A549 (cell line): ENCODE data around the gene CDH2. TPM values are rescaled to one million over a fixed set of nuclear protein-coding genes. Genes with fewer than 3 reads are reported as not detected.

Experiments
- ATAC-seq, 2 experiments: fragments of 200-7000 bp in 1 of 2; fragments of >200 bp in 1 of 2; cut with Nextera tagmentation in 1 of 2; cut with Tn5 transposase in 1 of 2; 3 replicates each; pipeline versions ENCODE4 v1.8.0 to v1.9.1; 2018 to 2020; ENCODE audit warnings: mild to moderate bottlenecking in 1 of 2, moderate library complexity in 1 of 2
- CTCF ChIA-PET: fragments of 300-600 bp; sonication (Branson Sonifier 250); formaldehyde crosslinking; extraction: SDS; loops from one replicate; lab custom pipeline; 2021; ENCODE audit warnings: antibody characterized with exemption, inconsistent platforms; lab: Yijun Ruan, JAX
- POLR2A ChIA-PET: fragments of 350-600 bp; formaldehyde crosslinking; extraction: SDS; loops from one replicate; lab custom pipeline; 2021; ENCODE audit warnings: antibody characterized with exemption, inconsistent platforms; lab: Yijun Ruan, JAX
- DNase-seq, 2 experiments: peaks; one replicate each; pipeline versions ENCODE4 v3.0.0 to v3.0.0-alpha.2; 2011 to 2016; ENCODE audit warnings: low read depth in 1 of 2, low spot score in 1 of 2
- FAIRE-seq: peaks from 2 replicates; lab custom pipeline; 2011; peaks lifted over from hg19 to GRCh38; lab: Jason Lieb, UNC
- H3K27ac ChIP-seq, 2 experiments: fragments of >200 bp; sonication (Bioruptor Twin); formaldehyde crosslinking; 3 replicates each; pipeline ENCODE4 v1.5.1; 2016 to 2017
- H3K4me1 ChIP-seq: fragments of >200 bp; sonication (Bioruptor Twin); formaldehyde crosslinking; 3 replicates; pipeline ENCODE4 v1.6.1; 2016
- H3K4me2 ChIP-seq: fragments of >200 bp; sonication (Bioruptor Twin); formaldehyde crosslinking; 3 replicates; pipeline ENCODE4 v1.6.1; 2016
- H3K4me3 ChIP-seq: fragments of >200 bp; sonication (Bioruptor Twin); formaldehyde crosslinking; 3 replicates; pipeline ENCODE4 v1.5.1; 2016
- H3K9me3 ChIP-seq: fragments of >200 bp; sonication (Bioruptor Twin); formaldehyde crosslinking; 3 replicates; pipeline ENCODE4 v1.6.1; 2016
- ATOH8 ChIP-seq: fragments of 250-450 bp; sonication (Bioruptor Pico); IDR thresholded peaks from 2 replicates; pipeline ENCODE4 v1.5.0; 2020; ENCODE audit warnings: low read depth, mild to moderate bottlenecking, moderate library complexity
- BCL3 ChIP-seq: fragments of >200 bp; sonication (Bioruptor Twin); formaldehyde crosslinking; IDR thresholded peaks from 3 replicates; pipeline ENCODE4 v1.6.1; 2016
- CBX8 ChIP-seq: fragments of 200-600 bp; sonication (generic); IDR thresholded peaks from 2 replicates; pipeline ENCODE4 v1.6.1; 2016
- CHD4 ChIP-seq: fragments of 200-600 bp; sonication (generic); IDR thresholded peaks from 2 replicates; pipeline ENCODE4 v1.6.1; 2016; ENCODE audit warnings: antibody characterized with exemption, mild to moderate bottlenecking, borderline replicate concordance
- FOSL2 ChIP-seq, 2 experiments: fragments of 450-650 bp in 1 of 2; fragments of >200 bp in 1 of 2; sonication (Bioruptor Twin) in 1 of 2; formaldehyde crosslinking; IDR thresholded peaks; 2 replicates each; pipeline versions ENCODE4 v1.5.0 to v1.6.1; 2016 to 2020; ENCODE audit warnings: mild to moderate bottlenecking in 1 of 2, moderate library complexity in 1 of 2
- GATA3 ChIP-seq: IDR thresholded peaks from 2 replicates; pipeline ENCODE4 v1.6.1; 2012; ENCODE audit warnings: borderline replicate concordance
- HOXB5 ChIP-seq: fragments of 250-450 bp; sonication (Bioruptor Pico); IDR thresholded peaks from 2 replicates; pipeline ENCODE4 v1.5.0; 2020; ENCODE audit warnings: mild to moderate bottlenecking, moderate library complexity
- JUN ChIP-seq, 2 experiments: fragments of >200 bp; sonication (Bioruptor Twin); formaldehyde crosslinking; IDR thresholded peaks; 2 replicates in 1 of 2; 3 replicates in 1 of 2; pipeline ENCODE4 v1.6.1; 2016 to 2017
- JUNB ChIP-seq: fragments of >200 bp; sonication (Bioruptor Twin); formaldehyde crosslinking; IDR thresholded peaks from 2 replicates; pipeline ENCODE4 v1.6.1; 2016
- KDM1A ChIP-seq: fragments of 200-600 bp; sonication (generic); IDR thresholded peaks from 2 replicates; pipeline ENCODE4 v1.6.1; 2016; ENCODE audit warnings: low read depth, mild to moderate bottlenecking
- KDM5A ChIP-seq: fragments of 200-600 bp; sonication (generic); IDR thresholded peaks from 2 replicates; pipeline ENCODE4 v1.6.1; 2016; ENCODE audit warnings: antibody characterized with exemption, mild to moderate bottlenecking
- MAFK ChIP-seq: fragments of 450-650 bp; IDR thresholded peaks from 2 replicates; pipeline ENCODE4 v1.6.1; 2014; ENCODE audit not compliant: partially characterized antibody
- MAZ ChIP-seq: fragments of 150-350 bp; IDR thresholded peaks from 2 replicates; pipeline ENCODE4 v1.6.1; 2014; ENCODE audit warnings: antibody characterized with exemption, low read depth, low read length, borderline replicate concordance
- NFE2L2 ChIP-seq: fragments of 150-350 bp; conservative IDR thresholded peaks from 2 replicates; pipeline ENCODE4 v1.6.1; 2014; ENCODE audit warnings: low read length
- POLR2A ChIP-seq: IDR thresholded peaks from 2 replicates; pipeline ENCODE4 v1.6.1; 2012; ENCODE audit warnings: mild to moderate bottlenecking, low read length
- SMC3 ChIP-seq: fragments of >200 bp; sonication (Bioruptor Twin); formaldehyde crosslinking; IDR thresholded peaks from 3 replicates; pipeline ENCODE4 v1.6.1; 2018; ENCODE audit warnings: inconsistent platforms
- SREBF2 ChIP-seq: fragments of 450-650 bp; IDR thresholded peaks from 2 replicates; pipeline ENCODE4 v1.6.1; 2014; ENCODE audit warnings: mild to moderate bottlenecking, moderate library complexity
- WGBS: methylation state at CpG from one replicate; pipeline ENCODE4 v1.1.6; 2017; ENCODE audit errors: missing lambda C conversion rate; 5-methylcytosine and 5-hydroxymethylcytosine counted together
- polyA plus RNA-seq, 4 experiments: library from polyadenylated mRNA; depleted of rRNA in 3 of 4; stranded (reverse); fragments of >200 nt; fragmentation: RNase III in 1 of 4; extraction: RNeasy Plus Mini Kit Qiagen cat#74134 plus additional on column Dnase treatment in 1 of 4; gene quantifications; 2 replicates in 3 of 4; 3 replicates in 1 of 4; pipeline ENCODE4 v1.2.3, GENCODE V29; 2011 to 2017

CDH2 gene
- polyA plus RNA-seq, 2 of the 4 experiments (the other 2 are of a cell fraction) = 54.0 to 71.9 TPM

GRCh38 chr18:28078849-28079248 lies 98.1 kb downstream of the CDH2 start:
- no peaks in the 10 kb centered on the region for H3K9me3 ChIP-seq
- POLR2A ChIA-PET = no interaction called here
- peaks cover 90% of the 10 kb centered on the region for H3K4me1 ChIP-seq
- peak overlapping the region; percentile 83 for H3K4me2 ChIP-seq
- H3K4me3 ChIP-seq = no peak overlapping the region; the same call in 2 of the 3 replicates
- 4% methylated on average over 2 of the region's 2 CpGs for WGBS
- CTCF ChIA-PET = no interaction called here
- FAIRE-seq (no peak), ATAC-seq (no peak; a peak in 2 of 6 replicates), DNase-seq (no peak)
- peak overlapping the region; percentile 76 to 81 for H3K27ac ChIP-seq
- TF ChIP-seq KDM1A = no peak
- TF ChIP-seq CHD4 = no peak
- peak; percentile 41; the same call in 1 of the 2 replicates for TF ChIP-seq GATA3
- no peak for TF ChIP-seq POLR2A
- no peak for TF ChIP-seq FOSL2 (IDR thresholded peaks at IDR 0.05)
- TF ChIP-seq FOSL2 (CRISPR knock-in tag; IDR thresholded peaks at IDR 0.05) = no peak
- no peak for TF ChIP-seq SREBF2
- TF ChIP-seq CBX8 = no peak

- H3K9me3 ChIP-seq = no peaks in the 10 kb centered on the region
- 0% methylated on average over 4 of the region's 4 CpGs for WGBS
- TF ChIP-seq FOSL2 (IDR thresholded peaks at IDR 0.05) (no peak), FOSL2 (CRISPR knock-in tag; IDR thresholded peaks at IDR 0.05) (peak; percentile 50), JUN (IDR thresholded peaks at IDR 0.05) (no peak)
- TF ChIP-seq, all 56 proteins: peak for 1
- DNase-seq = peak; percentile 27 to 44
- CTCF ChIA-PET = no interaction called here
- Histone ChIP-seq H3K27ac (peak overlapping the region; percentile 76 to 81), H3K4me3 (no peak overlapping the region; the same call in 2 of the 3 replicates), H3K4me2 (peak overlapping the region; percentile 83), H3K4me1 (peaks cover 96% of the 10 kb centered on the region)
- POLR2A ChIA-PET = no interaction called here
- no peak for FAIRE-seq
- peak; percentile 77 to 79 for ATAC-seq
Observed at GRCh38 chr18:28078298-28078697, 98.6 kb downstream of the CDH2 start.

- Histone ChIP-seq H3K9me3 (no peaks in the 10 kb centered on the region), H3K4me2 (peak overlapping the region; percentile 83), H3K27ac (peak overlapping the region; percentile 68 to 88), H3K4me3 (no peak overlapping the region), H3K4me1 (peaks cover 79% of the 10 kb centered on the region)
- DNase-seq (peak in 1 of 2 experiments; percentile 44), FAIRE-seq (no peak), ATAC-seq (peak; percentile 71 to 81; a peak in 5 of 6 replicates)
- ChIA-PET POLR2A (no interaction called here), CTCF (interaction anchor here (0.6 to 0.7 kb wide), 2 partner anchors 20 to 427 kb away, joined by 4 to 6 read pairs; no protein-coding TSS in a partner anchor)
- TF ChIP-seq MAZ = no peak
- 0 out of 2 replicates have a peak, but pooled peaks have one; percentile 16 for TF ChIP-seq NFE2L2
- TF ChIP-seq MAFK = peak; percentile 59
- WGBS = 27% methylated on average over 3 of the region's 3 CpGs
Observed at GRCh38 chr18:28075501-28075900, 101.4 kb downstream of the CDH2 start.

GRCh38 chr18:28074076-28074475 lies 102.9 kb downstream of the CDH2 start:
- peak overlapping the region; percentile 43 to 67; a peak in 5 of 6 replicates for H3K27ac ChIP-seq
- TF ChIP-seq KDM5A = no peak
- TF ChIP-seq GATA3 = no peak
- no peak for TF ChIP-seq BCL3
- TF ChIP-seq JUNB = no peak
- no peak for TF ChIP-seq FOSL2 (IDR thresholded peaks at IDR 0.05)
- TF ChIP-seq FOSL2 (CRISPR knock-in tag; IDR thresholded peaks at IDR 0.05) = no peak
- TF ChIP-seq, all 56 proteins: peak for 0
- ChIA-PET POLR2A (no interaction called here), CTCF (no interaction called here)
- Histone ChIP-seq H3K4me1 (peaks cover 65% of the 10 kb centered on the region), H3K4me2 (peak overlapping the region; percentile 29; the same call in 2 of the 3 replicates), H3K4me3 (no peak overlapping the region), H3K9me3 (no peaks in the 10 kb centered on the region)
- WGBS = 36% methylated on average over 1 of the region's 1 CpG
- no peak for DNase-seq
- no peak for FAIRE-seq
- ATAC-seq = no peak

GRCh38 chr18:28073658-28074057 lies 103.3 kb downstream of the CDH2 start:
- FAIRE-seq = no peak
- no peak for TF ChIP-seq SMC3
- no peak for TF ChIP-seq HOXB5 (CRISPR knock-in tag)
- no peak for TF ChIP-seq JUN (IDR thresholded peaks at IDR 0.05)
- TF ChIP-seq ATOH8 = no peak
- H3K4me2 ChIP-seq = peak overlapping the region; percentile 29; the same call in 2 of the 3 replicates
- H3K4me1 ChIP-seq = peaks cover 60% of the 10 kb centered on the region
- peak overlapping the region; percentile 43 to 52; a peak in 3 of 6 replicates for H3K27ac ChIP-seq
- no peaks in the 10 kb centered on the region for H3K9me3 ChIP-seq
- ATAC-seq = no peak
- CTCF ChIA-PET = no interaction called here
- 19% methylated on average over 3 of the region's 3 CpGs for WGBS
- no peak overlapping the region for H3K4me3 ChIP-seq
- DNase-seq = no peak
- POLR2A ChIA-PET = no interaction called here
